OCI-LY7 (cell line): ENCODE data around the gene LIX1.

Experiments
- EZH2phosphoT487 ChIP-seq: fragments of 200-600 bp; sonication (generic); IDR thresholded peaks from 2 replicates; pipeline ENCODE4 v1.6.1; 2018; ENCODE audit warnings: low read depth, borderline replicate concordance, mild to moderate bottlenecking, mixed run types, antibody characterized with exemption, low read length, moderate library complexity, mixed read lengths
- TF ChIP-seq, protein P1 (sequence below): fragments of 200-600 bp; sonication (generic); conservative IDR thresholded peaks from 2 replicates; pipeline ENCODE4 v1.5.1; 2014; ENCODE audit warnings: mild to moderate bottlenecking, antibody characterized with exemption, low read length, moderate library complexity, mixed read lengths

DNA sequence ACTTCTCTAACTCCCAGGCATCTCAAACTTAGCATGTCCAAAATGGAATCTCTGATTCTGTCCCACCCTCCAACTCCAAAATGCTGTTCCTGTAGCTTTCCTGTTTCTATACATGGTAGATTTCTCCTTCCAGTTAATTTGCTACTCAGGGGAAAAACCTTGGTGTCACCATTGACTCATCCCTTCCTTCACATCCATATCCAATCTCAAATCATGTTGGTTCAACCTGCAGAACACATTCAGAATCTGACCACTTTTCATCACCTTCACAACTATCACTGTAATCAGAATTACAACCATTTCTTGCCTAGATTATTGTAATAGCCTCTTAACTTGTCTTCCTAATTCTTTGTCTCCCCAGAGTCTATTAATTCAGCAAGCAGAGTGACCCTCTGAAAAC, 29.8 kb upstream of the LIX1 start:
- TF ChIP-seq, protein P1, sequence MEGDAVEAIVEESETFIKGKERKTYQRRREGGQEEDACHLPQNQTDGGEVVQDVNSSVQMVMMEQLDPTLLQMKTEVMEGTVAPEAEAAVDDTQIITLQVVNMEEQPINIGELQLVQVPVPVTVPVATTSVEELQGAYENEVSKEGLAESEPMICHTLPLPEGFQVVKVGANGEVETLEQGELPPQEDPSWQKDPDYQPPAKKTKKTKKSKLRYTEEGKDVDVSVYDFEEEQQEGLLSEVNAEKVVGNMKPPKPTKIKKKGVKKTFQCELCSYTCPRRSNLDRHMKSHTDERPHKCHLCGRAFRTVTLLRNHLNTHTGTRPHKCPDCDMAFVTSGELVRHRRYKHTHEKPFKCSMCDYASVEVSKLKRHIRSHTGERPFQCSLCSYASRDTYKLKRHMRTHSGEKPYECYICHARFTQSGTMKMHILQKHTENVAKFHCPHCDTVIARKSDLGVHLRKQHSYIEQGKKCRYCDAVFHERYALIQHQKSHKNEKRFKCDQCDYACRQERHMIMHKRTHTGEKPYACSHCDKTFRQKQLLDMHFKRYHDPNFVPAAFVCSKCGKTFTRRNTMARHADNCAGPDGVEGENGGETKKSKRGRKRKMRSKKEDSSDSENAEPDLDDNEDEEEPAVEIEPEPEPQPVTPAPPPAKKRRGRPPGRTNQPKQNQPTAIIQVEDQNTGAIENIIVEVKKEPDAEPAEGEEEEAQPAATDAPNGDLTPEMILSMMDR = no peak
- TF ChIP-seq EZH2phosphoT487 = no peak
